ENCODE measurements around the gene ZBTB16.
"Not testable (repeated sequence)": the region's sequence is repeated elsewhere in the genome, so short reads cannot be mapped to it uniquely, and the experiment has no call there.

ZBTB16 gene

GRCh38 chr11:114044042-114044871 is 15.3 kb upstream of the ZBTB16 start:
- no peak for DNase-seq

GRCh38 chr11:114047327-114047726 is 12.2 kb upstream of the ZBTB16 start:
- DNase-seq, result no peak

GRCh38 chr11:114049050-114049449 is 10.5 kb upstream of the ZBTB16 start:
- DNase-seq, result no peak

- DNase-seq, result not testable (repeated sequence)
These were observed 9.7 kb upstream of the ZBTB16 start for GRCh38 chr11:114049766-114050165.

GRCh38 chr11:114050258-114050927 is 9.1 kb upstream of the ZBTB16 start:
- DNase-seq, result no peak

- DNase-seq, result no peak
These were observed 8.0 kb upstream of the ZBTB16 start for GRCh38 chr11:114051558-114051957.

GRCh38 chr11:114052160-114052559 is 7.4 kb upstream of the ZBTB16 start:
- DNase-seq, result no peak

GRCh38 chr11:114053406-114053805 is 6.1 kb upstream of the ZBTB16 start:
- no peak for DNase-seq

- DNase-seq, result no peak
These were observed 4.7 kb upstream of the ZBTB16 start for GRCh38 chr11:114054806-114055205.

GRCh38 chr11:114056409-114056808 is 3.1 kb upstream of the ZBTB16 start:
- no peak for DNase-seq

- DNase-seq, result no peak
These were observed 2.4 kb upstream of the ZBTB16 start for GRCh38 chr11:114057147-114057546.

GRCh38 chr11:114057605-114058004 is 1.9 kb upstream of the ZBTB16 start:
- DNase-seq, result no peak

GRCh38 chr11:114058026-114058706 is 1.3 kb upstream of the ZBTB16 start:
- no peak for DNase-seq

GRCh38 chr11:114058871-114059277 is 637 bp upstream of the ZBTB16 start:
- no peak for DNase-seq

- DNase-seq, result no peak
These were observed 477 bp downstream of the ZBTB16 start for GRCh38 chr11:114059984-114060391.

- no peak for DNase-seq
These were observed 1.0 kb downstream of the ZBTB16 start for GRCh38 chr11:114060392-114061047.

GRCh38 chr11:114061048-114061680 is 1.7 kb downstream of the ZBTB16 start:
- DNase-seq, result no peak

- DNase-seq, result no peak
These were observed 2.2 kb downstream of the ZBTB16 start for GRCh38 chr11:114061681-114062049.

- DNase-seq, result no peak
These were observed 2.8 kb downstream of the ZBTB16 start for GRCh38 chr11:114062272-114062671.

- DNase-seq, result no peak
These were observed 3.8 kb downstream of the ZBTB16 start for GRCh38 chr11:114063149-114063828.

- no peak for DNase-seq
These were observed 4.3 kb downstream of the ZBTB16 start for GRCh38 chr11:114063829-114064201.

GRCh38 chr11:114064216-114064615 is 4.7 kb downstream of the ZBTB16 start:
- no peak for DNase-seq

Data from NCI-H1417 treated with DMSO at 0.1 percent for 48 hours (cell line).